SK-N-SH (cell line): ENCODE data around the gene FAM89B. TPM values are rescaled to one million over a fixed set of nuclear protein-coding genes. Genes with fewer than 3 reads are reported as not detected.

Experiments
- CTCF ChIA-PET: fragments of 300-600, 350-600 bp; formaldehyde crosslinking; extraction: SDS; loops from one replicate; lab custom pipeline; 2021; lab: Yijun Ruan, JAX
- POLR2A ChIA-PET: fragments of 350-600 bp; sonication (Branson Sonifier 250); formaldehyde crosslinking; extraction: SDS; loops from one replicate; lab custom pipeline; 2020; ENCODE audit warnings: antibody characterized with exemption, inconsistent platforms; lab: Yijun Ruan, JAX
- DNase-seq: peaks from one replicate; pipeline ENCODE4 v3.0.0; 2012
- H2AFZ ChIP-seq: fragments of 200-600 bp; sonication (generic); 2 replicates; pipeline ENCODE4 v1.8.1; 2016; ENCODE audit warnings: antibody characterized with exemption, mild to moderate bottlenecking, low read depth
- H3F3A ChIP-seq: fragments of 200-600 bp; sonication (generic); replicated peaks from 2 replicates; pipeline ENCODE3; 2016; ENCODE audit warnings: antibody characterized with exemption, mild to moderate bottlenecking; ENCODE audit not compliant: insufficient read depth
- H3K27ac ChIP-seq, 2 experiments: fragments of 200-500 bp in 1 of 2; fragments of 200-600 bp in 1 of 2; sonication (Bioruptor generic) in 1 of 2; sonication (generic), shearing (Covaris generic) in 1 of 2; 2 replicates each; pipeline versions ENCODE4 v1.5.1 to v1.6.1; 2014 to 2016; ENCODE audit warnings: low read depth in 2 of 2, inconsistent platforms in 1 of 2, low read length in 1 of 2, mild to moderate bottlenecking in 1 of 2, mixed read lengths in 1 of 2
- H3K27me3 ChIP-seq: fragments of 200-600 bp; sonication (generic), shearing (Covaris generic); 2 replicates; pipeline ENCODE4 v1.6.1; 2016; ENCODE audit warnings: mixed run types; ENCODE audit not compliant: insufficient read depth
- H3K36me3 ChIP-seq, 2 experiments: fragments of 200-500 bp in 1 of 2; fragments of 200-600 bp in 1 of 2; sonication (Bioruptor generic) in 1 of 2; sonication (generic) in 1 of 2; replicated peaks in 1 of 2; 2 replicates each; pipeline versions ENCODE3 to v1.5.1; 2014 to 2016; ENCODE audit warnings: low read length in 1 of 2, mild to moderate bottlenecking in 1 of 2; ENCODE audit not compliant: insufficient read depth in 2 of 2, control insufficient read depth in 1 of 2
- H3K4me1 ChIP-seq, 2 experiments: fragments of 200-500 bp in 1 of 2; fragments of 200-600 bp in 1 of 2; sonication (Bioruptor generic) in 1 of 2; sonication (generic), shearing (Covaris generic) in 1 of 2; 2 replicates each; pipeline versions ENCODE4 v1.5.1 to v1.6.1; 2014 to 2016; ENCODE audit warnings: low read depth in 1 of 2, low read length in 1 of 2, mixed run types in 1 of 2; ENCODE audit not compliant: insufficient read depth in 2 of 2, control insufficient read depth in 1 of 2
- H3K4me2 ChIP-seq: fragments of 200-600 bp; sonication (generic), shearing (Covaris generic); 2 replicates; pipeline ENCODE4 v1.6.1; 2017; ENCODE audit warnings: mixed run types
- H3K4me3 ChIP-seq, 2 experiments: fragments of 200-500 bp in 1 of 2; fragments of 200-600 bp in 1 of 2; sonication (Bioruptor generic) in 1 of 2; sonication (generic), shearing (Covaris generic) in 1 of 2; 2 replicates each; pipeline versions ENCODE4 v1.5.1 to v1.8.1; 2014 to 2016; ENCODE audit warnings: low read depth in 2 of 2, inconsistent platforms in 1 of 2, low read length in 1 of 2, mild to moderate bottlenecking in 1 of 2, mixed read lengths in 1 of 2, moderate library complexity in 1 of 2
- H3K79me2 ChIP-seq: fragments of 200-600 bp; sonication (generic); 2 replicates; pipeline ENCODE4 v1.8.1; 2017; ENCODE audit warnings: mild to moderate bottlenecking; ENCODE audit not compliant: insufficient read depth
- H3K9ac ChIP-seq: fragments of 200-600 bp; sonication (generic); 2 replicates; pipeline ENCODE4 v1.6.1; 2017; ENCODE audit warnings: mixed run types
- H3K9me2 ChIP-seq: fragments of 200-600 bp; sonication (generic); 2 replicates; pipeline ENCODE4 v1.6.1; 2017; ENCODE audit warnings: mixed run types
- H3K9me3 ChIP-seq: fragments of 200-600 bp; sonication (generic); 2 replicates; pipeline ENCODE4 v1.6.1; 2017; ENCODE audit warnings: mixed run types, mild to moderate bottlenecking, moderate library complexity
- H4K20me1 ChIP-seq: fragments of 200-600 bp; sonication (generic); 2 replicates; pipeline ENCODE4 v1.6.1; 2017; ENCODE audit warnings: mild to moderate bottlenecking, mixed run types; ENCODE audit not compliant: insufficient read depth
- CTCF ChIP-seq: fragments of 200-600 bp; sonication (generic); IDR thresholded peaks from 2 replicates; pipeline ENCODE4 v1.6.1; 2017; ENCODE audit warnings: antibody characterized with exemption, mild to moderate bottlenecking, moderate library complexity
- EP300 ChIP-seq, 2 experiments: IDR thresholded peaks; 2 replicates each; pipeline versions ENCODE4 v1.4.0 to v1.6.1; 2012; ENCODE audit warnings: borderline replicate concordance in 1 of 2, low read depth in 1 of 2, low read length in 1 of 2
- EZH2phosphoT487 ChIP-seq: fragments of 200-600 bp; sonication (generic); IDR thresholded peaks from 2 replicates; pipeline ENCODE4 v1.6.1; 2017; ENCODE audit warnings: low read depth, mixed run types, mild to moderate bottlenecking, antibody characterized with exemption, moderate library complexity, borderline replicate concordance
- FOSL2 ChIP-seq: IDR thresholded peaks from 2 replicates; pipeline ENCODE4 v1.4.0; 2012; ENCODE audit warnings: low read depth, mild to moderate bottlenecking, moderate library complexity, borderline replicate concordance
- FOXJ3 ChIP-seq: sonication (generic); formaldehyde crosslinking; IDR thresholded peaks from 2 replicates; pipeline ENCODE4 v1.5.1; 2020; ENCODE audit warnings: mild to moderate bottlenecking, missing genetic modification reagents
- FOXM1 ChIP-seq: IDR thresholded peaks from 2 replicates; pipeline ENCODE4 v1.4.0; 2012; ENCODE audit warnings: low read depth, mild to moderate bottlenecking
- GABPA ChIP-seq: IDR thresholded peaks from 2 replicates; pipeline ENCODE4 v1.4.0; 2012; ENCODE audit warnings: low read depth, mild to moderate bottlenecking
- GATA2 ChIP-seq: sonication (generic); formaldehyde crosslinking; IDR thresholded peaks from 2 replicates; pipeline ENCODE4 v1.5.0; 2020; ENCODE audit warnings: mild to moderate bottlenecking, missing genetic modification reagents
- MEF2A ChIP-seq: IDR thresholded peaks from 2 replicates; pipeline ENCODE4 v1.4.0; 2012; ENCODE audit warnings: low read depth, borderline replicate concordance
- MXI1 ChIP-seq: IDR thresholded peaks from 2 replicates; pipeline ENCODE4 v1.6.1; 2012; ENCODE audit warnings: mild to moderate bottlenecking, low read depth, low read length, improper control_type of control experiment
- NFIC ChIP-seq: IDR thresholded peaks from 2 replicates; pipeline ENCODE4 v1.4.0; 2012; ENCODE audit warnings: borderline replicate concordance
- PBX3 ChIP-seq: IDR thresholded peaks from 2 replicates; pipeline ENCODE4; 2012
- RAD21 ChIP-seq: IDR thresholded peaks from 2 replicates; pipeline ENCODE4 v1.6.1; 2012; ENCODE audit warnings: mild to moderate bottlenecking, low read length
- RCOR1 ChIP-seq: fragments of 150-350 bp; IDR thresholded peaks from 2 replicates; pipeline ENCODE4 v1.6.1; 2017; ENCODE audit warnings: antibody characterized with exemption, low read length
- SIN3A ChIP-seq: IDR thresholded peaks from 2 replicates; pipeline ENCODE4 v1.6.1; 2012; ENCODE audit warnings: low read depth, mild to moderate bottlenecking, low read length, moderate library complexity, borderline replicate concordance
- SMC3 ChIP-seq: IDR thresholded peaks from 2 replicates; pipeline ENCODE4 v1.6.1; 2012; ENCODE audit warnings: low read depth, low read length, improper control_type of control experiment
- TEAD4 ChIP-seq: IDR thresholded peaks from 2 replicates; pipeline ENCODE4 v1.4.0; 2012; ENCODE audit warnings: mild to moderate bottlenecking, borderline replicate concordance; ENCODE audit not compliant: insufficient read depth
- YY1 ChIP-seq: IDR thresholded peaks from 2 replicates; pipeline ENCODE4 v1.4.0; 2012; ENCODE audit warnings: low read depth, mild to moderate bottlenecking
- ZBTB33 ChIP-seq: IDR thresholded peaks from 2 replicates; pipeline ENCODE4 v1.4.0; 2012; ENCODE audit warnings: low read depth, borderline replicate concordance
- WGBS: methylation state at CpG from one replicate; pipeline ENCODE4 v1.1.6; 2017; ENCODE audit warnings: low lambda C conversion rate; 5-methylcytosine and 5-hydroxymethylcytosine counted together
- polyA plus RNA-seq, 3 experiments: library from polyadenylated mRNA; depleted of rRNA; stranded (reverse); fragments of >200 nt; gene quantifications; 2 replicates each; pipeline ENCODE4 v1.2.3, GENCODE V29; 2012

Gene FAM89B
- polyA plus RNA-seq, 1 of the 3 experiments (the other 2 are of a cell fraction), result 65.3 TPM

- WGBS, result 92% methylated on average over 3 of the region's 3 CpGs
- no peak overlapping the region for H2AFZ ChIP-seq
- 0 out of 2 replicates have a peak, but pooled peaks cover 7% of the 10 kb centered on the region for H4K20me1 ChIP-seq
- H3F3A ChIP-seq, result no peaks in the 10 kb centered on the region
- H3K9me2 ChIP-seq, result no peaks in the 10 kb centered on the region
- H3K4me3 ChIP-seq, result no peak overlapping the region
- ChIA-PET CTCF (interaction anchor here (1.2 to 6.4 kb wide), 4 partner anchors 7 to 25 kb away, joined by 3 to 88 read pairs (median 4); partner anchors contain the start of gene ZNRD2), POLR2A (interaction anchor here (0.6 kb wide), 1 partner anchor 254 kb away, joined by 3 read pairs; no protein-coding TSS in a partner anchor)
- H3K36me3 ChIP-seq, result peaks cover 29 to 57% of the 10 kb centered on the region in 2 experiments
- H3K27me3 ChIP-seq, result no peaks in the 10 kb centered on the region
- no peak for TF ChIP-seq SMC3
- TF ChIP-seq RAD21, result no peak
- TF ChIP-seq GABPA, result no peak
- TF ChIP-seq PBX3, result no peak
- TF ChIP-seq MXI1, result no peak
- no peak for TF ChIP-seq FOSL2
- no peak for TF ChIP-seq CTCF
- TF ChIP-seq GATA2 (CRISPR knock-in tag), result no peak
- no peak for TF ChIP-seq FOXM1
- TF ChIP-seq FOXJ3 (CRISPR knock-in tag), result no peak
- TF ChIP-seq TEAD4, result no peak
- TF ChIP-seq ZBTB33, result no peak
- no peak for TF ChIP-seq NFIC
- TF ChIP-seq MEF2A, result no peak
- TF ChIP-seq EZH2phosphoT487, result no peak
- no peak for TF ChIP-seq YY1
- no peak for TF ChIP-seq EP300 (IDR thresholded peaks at IDR 0.05; ENCODE audit: borderline replicate concordance in 1 of 2, low read depth in 1 of 2, low read length in 1 of 2)
- no peak for TF ChIP-seq SIN3A
- TF ChIP-seq RCOR1, result no peak
- peaks cover 0 to 4% of the 10 kb centered on the region in 2 experiments; a peak in 1 of 4 replicates for H3K4me1 ChIP-seq
- DNase-seq, result no peak
- H3K9me3 ChIP-seq, result no peaks in the 10 kb centered on the region
- H3K9ac ChIP-seq, result no peak overlapping the region
- peaks cover 12% of the 10 kb centered on the region; the same call in 1 of the 2 replicates for H3K79me2 ChIP-seq
- H3K27ac ChIP-seq, result no peak overlapping the region
- no peak overlapping the region for H3K4me2 ChIP-seq
Measured at GRCh38 chr11:65548395-65548794, 23.9 kb upstream of the FAM89B start.
